Measurements from ENCODE around the gene MEGF8. TPM values are rescaled to one million over a fixed set of nuclear protein-coding genes. Genes with fewer than 3 reads are reported as not detected.

MEGF8 gene
- total RNA-seq, 2 experiments from 2014 or later = 8.5 to 9.3 TPM

- Mint-ChIP-seq H3K36me3 (peaks cover 4% of the 10 kb centered on the region), H3K4me1 (peaks cover 21% of the 10 kb centered on the region), H3K27ac (no peak overlapping the region), H3K4me3 (no peak overlapping the region), H3K9me3 (no peaks in the 10 kb centered on the region), H3K27me3 (no peaks in the 10 kb centered on the region)
- POLR2A ChIA-PET = no interaction called here
- no peak for DNase-seq
- no peak for ATAC-seq (ENCODE audit: low read depth)
These were observed 21.6 kb upstream of the MEGF8 start for GRCh38 chr19:42303876-42304275.

GRCh38 chr19:42306646-42307045 lies 18.8 kb upstream of the MEGF8 start:
- peaks cover 14% of the 10 kb centered on the region for H3K4me1 Mint-ChIP-seq
- no peak overlapping the region for H3K4me3 Mint-ChIP-seq
- ATAC-seq (ENCODE audit: low read depth) (no peak), DNase-seq (no peak)
- H3K27ac Mint-ChIP-seq = no peak overlapping the region
- H3K36me3 Mint-ChIP-seq = no peaks in the 10 kb centered on the region
- POLR2A ChIA-PET = no interaction called here
- H3K27me3 Mint-ChIP-seq = peaks cover 9% of the 10 kb centered on the region
- H3K9me3 Mint-ChIP-seq = no peaks in the 10 kb centered on the region

- H3K27ac Mint-ChIP-seq = no peak overlapping the region
- H3K36me3 Mint-ChIP-seq = no peaks in the 10 kb centered on the region
- ATAC-seq (ENCODE audit: low read depth) = no peak
- no peaks in the 10 kb centered on the region for H3K9me3 Mint-ChIP-seq
- peaks cover 12% of the 10 kb centered on the region for H3K4me1 Mint-ChIP-seq
- POLR2A ChIA-PET = no interaction called here
- H3K27me3 Mint-ChIP-seq = peaks cover 33% of the 10 kb centered on the region
- H3K4me3 Mint-ChIP-seq = no peak overlapping the region
- no peak for DNase-seq
These were observed 15.7 kb upstream of the MEGF8 start for GRCh38 chr19:42309686-42310085.

GRCh38 chr19:42311657-42312056 lies 13.8 kb upstream of the MEGF8 start:
- Mint-ChIP-seq H3K4me1 (peaks cover 14% of the 10 kb centered on the region), H3K9me3 (no peaks in the 10 kb centered on the region), H3K27me3 (peaks cover 43% of the 10 kb centered on the region), H3K27ac (no peak overlapping the region), H3K36me3 (no peaks in the 10 kb centered on the region), H3K4me3 (no peak overlapping the region)
- ATAC-seq (ENCODE audit: low read depth) (no peak), DNase-seq (no peak)
- POLR2A ChIA-PET = no interaction called here

GRCh38 chr19:42312370-42312769 lies 13.1 kb upstream of the MEGF8 start:
- no peak for DNase-seq
- Mint-ChIP-seq H3K4me3 (peak overlapping the region; percentile 78), H3K36me3 (no peaks in the 10 kb centered on the region), H3K4me1 (peaks cover 20% of the 10 kb centered on the region), H3K9me3 (no peaks in the 10 kb centered on the region), H3K27ac (no peak overlapping the region), H3K27me3 (peaks cover 43% of the 10 kb centered on the region)
- ATAC-seq (ENCODE audit: low read depth) = no peak
- POLR2A ChIA-PET = no interaction called here

GRCh38 chr19:42313096-42313839 lies 12.2 kb upstream of the MEGF8 start, which contains the start of gene TMEM145:
Gene TMEM145, plus strand, starts transcription at chr19:42313309. Its CDS starts 68 bp downstream, at chr19:42313377.
- H3K4me1 Mint-ChIP-seq = peaks cover 21% of the 10 kb centered on the region
- DNase-seq (peak; percentile 61), ATAC-seq (ENCODE audit: low read depth) (peak; percentile 76)
- peak within 1 kb of the TSS; percentile 42 for H3K27ac Mint-ChIP-seq
- peaks cover 43% of the 10 kb centered on the region for H3K27me3 Mint-ChIP-seq
- no peaks in the 10 kb centered on the region for H3K9me3 Mint-ChIP-seq
- H3K36me3 Mint-ChIP-seq = no peaks in the 10 kb centered on the region
- POLR2A ChIA-PET = interaction anchor here (1.1 kb wide), 1 partner anchor 11 kb away, joined by 3 read pairs; the partner anchor contains the start of gene PAFAH1B3
- peak within 1 kb of the TSS; percentile 78 for H3K4me3 Mint-ChIP-seq

- no peaks in the 10 kb centered on the region for H3K9me3 Mint-ChIP-seq
- no peak overlapping the region for H3K27ac Mint-ChIP-seq
These were observed 11.3 kb upstream of the MEGF8 start for GRCh38 chr19:42313840-42314755.

GRCh38 chr19:42315024-42315423 lies 10.4 kb upstream of the MEGF8 start:
- Mint-ChIP-seq H3K4me1 (peaks cover 21% of the 10 kb centered on the region), H3K27me3 (peaks cover 44% of the 10 kb centered on the region), H3K36me3 (no peaks in the 10 kb centered on the region), H3K4me3 (no peak overlapping the region), H3K27ac (no peak overlapping the region), H3K9me3 (no peaks in the 10 kb centered on the region)
- DNase-seq (no peak), ATAC-seq (ENCODE audit: low read depth) (no peak)
- POLR2A ChIA-PET = no interaction called here

More at GRCh38 chr19:42313840-42314755, 11.3 kb upstream of the MEGF8 start:
- POLR2A ChIA-PET = interaction anchor here (0.6 to 1.1 kb wide), 2 partner anchors 9 to 12 kb away, joined by 3 read pairs; partner anchors contain the start of gene PAFAH1B3
- peak overlapping the region; percentile 59 for H3K4me3 Mint-ChIP-seq
- DNase-seq = no peak
- peaks cover 21% of the 10 kb centered on the region for H3K4me1 Mint-ChIP-seq
- peaks cover 43% of the 10 kb centered on the region for H3K27me3 Mint-ChIP-seq
- no peaks in the 10 kb centered on the region for H3K36me3 Mint-ChIP-seq
- ATAC-seq (ENCODE audit: low read depth) = no peak

- H3K36me3 Mint-ChIP-seq = no peaks in the 10 kb centered on the region
- ATAC-seq (ENCODE audit: low read depth) (peak; percentile 29), DNase-seq (no peak)
- POLR2A ChIA-PET = interaction anchor here (0.6 kb wide), 1 partner anchor 9 kb away, joined by 3 read pairs; no protein-coding TSS in a partner anchor
- H3K4me3 Mint-ChIP-seq = peak overlapping the region; percentile 63
- H3K27ac Mint-ChIP-seq = peak overlapping the region; percentile 77
- H3K4me1 Mint-ChIP-seq = peaks cover 21% of the 10 kb centered on the region
- peaks cover 43% of the 10 kb centered on the region for H3K27me3 Mint-ChIP-seq
- no peaks in the 10 kb centered on the region for H3K9me3 Mint-ChIP-seq
These were observed 8.9 kb upstream of the MEGF8 start for GRCh38 chr19:42316223-42317211.

- no peak overlapping the region for H3K27ac Mint-ChIP-seq
- POLR2A ChIA-PET = interaction anchor here (0.6 kb wide), 1 partner anchor 10 kb away, joined by 3 read pairs; no protein-coding TSS in a partner anchor
- no peak for DNase-seq
- H3K36me3 Mint-ChIP-seq = no peaks in the 10 kb centered on the region
- no peak for ATAC-seq (ENCODE audit: low read depth)
- peaks cover 40% of the 10 kb centered on the region for H3K27me3 Mint-ChIP-seq
- H3K4me3 Mint-ChIP-seq = no peak overlapping the region
- peaks cover 21% of the 10 kb centered on the region for H3K4me1 Mint-ChIP-seq
- H3K9me3 Mint-ChIP-seq = no peaks in the 10 kb centered on the region
These were observed 7.9 kb upstream of the MEGF8 start for GRCh38 chr19:42317535-42317934.

GRCh38 chr19:42322305-42322704 lies 3.1 kb upstream of the MEGF8 start:
- POLR2A ChIA-PET = no interaction called here
- H3K27me3 Mint-ChIP-seq = peaks cover 32% of the 10 kb centered on the region
- peaks cover 4% of the 10 kb centered on the region for H3K36me3 Mint-ChIP-seq
- peaks cover 17% of the 10 kb centered on the region for H3K4me1 Mint-ChIP-seq
- no peaks in the 10 kb centered on the region for H3K9me3 Mint-ChIP-seq
- no peak for ATAC-seq (ENCODE audit: low read depth)
- H3K4me3 Mint-ChIP-seq = no peak overlapping the region
- H3K27ac Mint-ChIP-seq = no peak overlapping the region
- DNase-seq = no peak

- Mint-ChIP-seq H3K4me1 (peaks cover 17% of the 10 kb centered on the region), H3K36me3 (peaks cover 4% of the 10 kb centered on the region), H3K9me3 (no peaks in the 10 kb centered on the region), H3K4me3 (no peak overlapping the region), H3K27me3 (peaks cover 32% of the 10 kb centered on the region), H3K27ac (no peak overlapping the region)
- ATAC-seq (ENCODE audit: low read depth) (no peak), DNase-seq (no peak)
- POLR2A ChIA-PET = interaction anchor here (0.6 kb wide), 1 partner anchor 15 kb away, joined by 3 read pairs; no protein-coding TSS in a partner anchor
These were observed 2.0 kb upstream of the MEGF8 start for GRCh38 chr19:42323473-42323851.
